Measurements from ENCODE around the gene REN. TPM values are rescaled to one million over a fixed set of nuclear protein-coding genes. Genes with fewer than 3 reads are reported as not detected.

The REN gene
- total RNA-seq, 1 experiment from 2014 or later: not detected

DNA sequence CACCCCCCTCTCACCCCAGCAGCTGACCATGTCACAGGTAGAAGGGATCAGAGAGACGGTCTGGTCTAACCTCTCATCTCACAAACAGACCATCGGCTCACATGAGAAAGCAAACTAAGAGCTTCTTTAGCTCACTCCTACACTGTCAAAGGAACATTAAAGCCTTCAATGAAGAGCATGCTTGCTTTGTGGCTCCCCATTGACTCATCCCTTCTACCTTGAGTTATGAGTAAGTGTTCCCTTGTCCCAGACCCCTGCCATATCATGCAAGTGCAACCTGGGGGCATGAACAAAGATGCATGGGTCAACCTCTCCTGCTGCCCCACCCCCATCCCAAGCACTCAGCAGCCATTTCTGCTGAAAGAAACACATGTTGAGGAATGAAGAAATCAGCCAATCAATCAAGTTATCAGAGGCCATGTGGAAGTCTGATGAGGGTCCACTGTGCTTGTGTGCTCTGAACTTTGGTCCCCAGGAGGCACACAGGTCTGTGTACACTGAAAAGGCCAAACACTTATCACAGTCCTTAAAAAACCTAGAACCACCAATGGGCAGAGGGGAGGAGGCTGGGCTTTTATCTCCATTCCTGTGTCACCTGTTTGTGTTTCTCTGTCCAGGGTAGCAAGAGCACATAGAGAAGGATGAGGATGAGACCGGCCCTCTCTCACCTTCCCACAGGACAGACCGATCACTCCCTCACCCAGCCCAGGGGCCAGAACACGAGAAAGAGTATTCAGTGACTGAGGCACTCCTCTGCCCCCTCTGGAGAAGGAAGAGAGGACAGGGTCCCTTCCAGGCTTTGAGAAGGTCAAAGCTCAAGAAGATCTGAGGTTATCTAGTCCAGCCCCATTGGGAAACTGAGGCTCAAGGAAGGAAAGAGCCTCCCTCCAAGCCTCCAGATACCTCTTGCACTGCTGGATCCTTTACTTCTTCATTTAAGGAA lies 23.8 kb downstream of the REN start:
- no peak overlapping the region for H3K27ac ChIP-seq (ENCODE audit: insufficient read length, low read depth, low read length)
- H4K8ac ChIP-seq (replicated peaks; ENCODE audit: insufficient read length, low read depth, low read length): no peak overlapping the region
- no peak overlapping the region for H2BK5ac ChIP-seq (ENCODE audit: insufficient read length, low read length)
- no peak overlapping the region for H4K5ac ChIP-seq (ENCODE audit: insufficient read length, low read depth, low read length)
- H3K27ac Mint-ChIP-seq: no peak overlapping the region; a peak in 1 of 7 replicates
- no peaks in the 10 kb centered on the region for H3K79me2 ChIP-seq (ENCODE audit: insufficient read depth, low read length)
- peaks cover 19 to 20% of the 10 kb centered on the region in 2 experiments for H3K4me1 Mint-ChIP-seq
- H3T11ph ChIP-seq (ENCODE audit: low read length): no peak overlapping the region
- H3K9me3 Mint-ChIP-seq: no peaks in the 10 kb centered on the region
- H2AFZ ChIP-seq (ENCODE audit: low read length): no peak overlapping the region
- H3K9ac ChIP-seq (ENCODE audit: extremely low read depth, insufficient read length, low read length): no peak overlapping the region
- no peak overlapping the region for H2AK5ac ChIP-seq (ENCODE audit: insufficient read length, low read length)
- H4K20me1 ChIP-seq (ENCODE audit: control insufficient read depth, insufficient read depth, insufficient read length): no peaks in the 10 kb centered on the region
- no peak overlapping the region for H3K18ac ChIP-seq (ENCODE audit: insufficient read length, low read depth, low read length)
- no peak overlapping the region for H4K91ac ChIP-seq (ENCODE audit: insufficient read length, low read depth, low read length)
- H2BK20ac ChIP-seq (ENCODE audit: low read depth, low read length, poor library complexity, severe bottlenecking): no peak overlapping the region
- no peak overlapping the region for H3K4me2 ChIP-seq (ENCODE audit: insufficient read depth, insufficient read length, low read length)
- no peaks in the 10 kb centered on the region for H3K23me2 ChIP-seq (ENCODE audit: insufficient read length, low read depth, low read length, poor library complexity, severe bottlenecking)
- peaks cover 12% of the 10 kb centered on the region for H3K27me3 Mint-ChIP-seq (ENCODE audit: low read depth)
- no peak overlapping the region for H2BK12ac ChIP-seq (ENCODE audit: insufficient read length, low read depth, low read length)
- no peaks in the 10 kb centered on the region for H3K4me1 ChIP-seq (ENCODE audit: insufficient read depth, low read length)
- no peak overlapping the region for H3K4ac ChIP-seq (ENCODE audit: low read depth, low read length)
- no peak overlapping the region for H2BK15ac ChIP-seq (ENCODE audit: low read depth, low read length)
- H3K79me1 ChIP-seq (ENCODE audit: insufficient read depth, low read depth, low read length, poor library complexity, severe bottlenecking): no peaks in the 10 kb centered on the region
- H3K27me3 ChIP-seq (ENCODE audit: insufficient read depth, low read length): no peaks in the 10 kb centered on the region
- no peak for DNase-seq
- no peaks in the 10 kb centered on the region for H3K9me3 ChIP-seq (ENCODE audit: control insufficient read depth, low read depth, low read length)
- H3K56ac ChIP-seq (ENCODE audit: insufficient read length, low read depth, low read length): no peak overlapping the region
- H3K14ac ChIP-seq (ENCODE audit: insufficient read depth, low read length): no peak overlapping the region
- no peak overlapping the region for H2BK120ac ChIP-seq (ENCODE audit: low read depth, low read length, poor library complexity, severe bottlenecking)
- peaks cover 3 to 22% (median 10%) of the 10 kb centered on the region in 3 experiments; a peak in 5 of 7 replicates for H3K36me3 Mint-ChIP-seq (ENCODE audit: insufficient read depth in 1 of 3, low read depth in 3 of 3)
- H3K4me3 Mint-ChIP-seq: no peak overlapping the region; a peak in 1 of 5 replicates
- no peak overlapping the region for H3K23ac ChIP-seq (ENCODE audit: insufficient read length, low read depth, low read length)
- TF ChIP-seq, protein P1, sequence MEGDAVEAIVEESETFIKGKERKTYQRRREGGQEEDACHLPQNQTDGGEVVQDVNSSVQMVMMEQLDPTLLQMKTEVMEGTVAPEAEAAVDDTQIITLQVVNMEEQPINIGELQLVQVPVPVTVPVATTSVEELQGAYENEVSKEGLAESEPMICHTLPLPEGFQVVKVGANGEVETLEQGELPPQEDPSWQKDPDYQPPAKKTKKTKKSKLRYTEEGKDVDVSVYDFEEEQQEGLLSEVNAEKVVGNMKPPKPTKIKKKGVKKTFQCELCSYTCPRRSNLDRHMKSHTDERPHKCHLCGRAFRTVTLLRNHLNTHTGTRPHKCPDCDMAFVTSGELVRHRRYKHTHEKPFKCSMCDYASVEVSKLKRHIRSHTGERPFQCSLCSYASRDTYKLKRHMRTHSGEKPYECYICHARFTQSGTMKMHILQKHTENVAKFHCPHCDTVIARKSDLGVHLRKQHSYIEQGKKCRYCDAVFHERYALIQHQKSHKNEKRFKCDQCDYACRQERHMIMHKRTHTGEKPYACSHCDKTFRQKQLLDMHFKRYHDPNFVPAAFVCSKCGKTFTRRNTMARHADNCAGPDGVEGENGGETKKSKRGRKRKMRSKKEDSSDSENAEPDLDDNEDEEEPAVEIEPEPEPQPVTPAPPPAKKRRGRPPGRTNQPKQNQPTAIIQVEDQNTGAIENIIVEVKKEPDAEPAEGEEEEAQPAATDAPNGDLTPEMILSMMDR (conservative IDR thresholded peaks at IDR 0.05): peak; percentile 32; the same call in 2 of the 3 replicates
- WGBS (ENCODE audit: extremely low coverage, insufficient read length, low lambda C conversion rate): no CpG with 5 or more reads among the region's 5 CpGs

All from H9 (cell line).